GM12892 (cell line): ENCODE data around the gene MACROD2.

Experiments
- POLR2A ChIP-seq: IDR thresholded peaks from 2 replicates; pipeline ENCODE4 v1.6.1; 2011; ENCODE audit warnings: low read depth, low read length, control low read depth
- POLR2AphosphoS5 ChIP-seq: IDR thresholded peaks from 2 replicates; pipeline ENCODE4 v1.6.1; 2011; ENCODE audit warnings: low read depth, low read length, control low read depth

DNA sequence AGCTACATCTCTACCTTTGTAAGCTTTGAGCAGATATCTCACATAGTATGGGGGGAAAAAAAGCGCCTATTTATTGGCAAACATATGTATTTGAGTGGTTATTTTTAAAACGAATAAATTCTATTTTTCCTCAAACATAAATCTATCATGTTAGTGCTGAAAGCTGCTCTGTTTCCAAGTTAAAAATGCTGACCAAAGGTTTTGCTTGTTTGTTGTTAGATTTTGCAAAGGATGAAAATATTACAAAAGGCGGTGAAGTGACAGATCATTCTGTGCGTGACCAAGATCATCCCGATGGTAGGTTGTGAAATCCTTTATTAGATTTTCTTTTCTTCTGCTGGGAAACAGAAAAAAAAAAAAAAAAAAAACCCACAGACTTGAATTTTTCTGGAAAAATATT is 1972.0 kb downstream of the MACROD2 start:
- TF ChIP-seq POLR2AphosphoS5 (no peak), POLR2A (no peak)
